ENCODE results near the gene MAP4K4.

DNA sequence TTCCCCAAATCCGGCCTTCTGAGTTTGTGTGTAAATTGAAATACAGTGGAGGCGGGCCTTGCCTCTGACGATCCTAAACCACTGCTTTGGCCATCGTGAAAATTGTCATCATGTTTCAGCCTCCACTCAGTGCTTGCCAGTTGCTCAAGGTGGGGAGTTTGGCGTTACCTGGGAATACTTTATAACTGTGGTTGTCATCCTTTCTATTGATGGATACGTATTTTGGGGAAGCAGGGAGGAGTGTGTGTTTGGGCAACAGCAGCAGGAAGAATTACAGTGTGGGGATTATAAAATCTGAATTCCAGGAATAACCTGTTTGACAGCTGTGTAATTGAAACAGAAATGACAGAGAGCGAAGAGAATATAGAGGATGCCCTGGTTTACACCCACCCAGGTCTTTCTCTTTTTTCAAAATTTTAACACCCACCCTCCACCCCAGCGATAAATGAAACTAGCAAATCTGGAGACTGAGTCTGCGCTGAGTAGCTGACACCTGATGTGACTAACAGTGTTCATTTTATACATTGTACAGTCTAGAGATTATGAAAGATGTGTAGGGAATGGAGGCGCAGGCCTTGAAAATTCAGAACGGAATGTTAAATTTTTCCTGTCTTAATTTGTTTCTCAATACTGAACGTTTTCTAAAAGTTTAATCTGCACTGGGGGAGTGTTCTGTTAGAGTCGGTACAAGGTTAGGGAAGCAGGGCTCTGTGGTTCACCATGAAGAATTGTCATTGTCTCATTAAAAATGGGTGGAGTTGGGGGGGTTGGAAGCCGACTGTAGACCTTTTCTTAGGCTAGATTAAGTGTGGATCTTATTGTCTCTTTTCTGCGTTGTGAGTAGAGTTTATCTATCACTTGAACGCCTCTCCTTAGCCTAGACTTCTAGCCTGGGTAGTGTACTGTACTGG is 1.6 kb downstream of the MAP4K4 start:
- TF ChIP-seq, protein P1, sequence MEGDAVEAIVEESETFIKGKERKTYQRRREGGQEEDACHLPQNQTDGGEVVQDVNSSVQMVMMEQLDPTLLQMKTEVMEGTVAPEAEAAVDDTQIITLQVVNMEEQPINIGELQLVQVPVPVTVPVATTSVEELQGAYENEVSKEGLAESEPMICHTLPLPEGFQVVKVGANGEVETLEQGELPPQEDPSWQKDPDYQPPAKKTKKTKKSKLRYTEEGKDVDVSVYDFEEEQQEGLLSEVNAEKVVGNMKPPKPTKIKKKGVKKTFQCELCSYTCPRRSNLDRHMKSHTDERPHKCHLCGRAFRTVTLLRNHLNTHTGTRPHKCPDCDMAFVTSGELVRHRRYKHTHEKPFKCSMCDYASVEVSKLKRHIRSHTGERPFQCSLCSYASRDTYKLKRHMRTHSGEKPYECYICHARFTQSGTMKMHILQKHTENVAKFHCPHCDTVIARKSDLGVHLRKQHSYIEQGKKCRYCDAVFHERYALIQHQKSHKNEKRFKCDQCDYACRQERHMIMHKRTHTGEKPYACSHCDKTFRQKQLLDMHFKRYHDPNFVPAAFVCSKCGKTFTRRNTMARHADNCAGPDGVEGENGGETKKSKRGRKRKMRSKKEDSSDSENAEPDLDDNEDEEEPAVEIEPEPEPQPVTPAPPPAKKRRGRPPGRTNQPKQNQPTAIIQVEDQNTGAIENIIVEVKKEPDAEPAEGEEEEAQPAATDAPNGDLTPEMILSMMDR (IDR thresholded peaks at IDR 0.05) = no peak
- no peak for TF ChIP-seq POLR2A (IDR thresholded peaks at IDR 0.05)
